ENCODE measurements around the gene MTCL1. TPM values are rescaled to one million over a fixed set of nuclear protein-coding genes. Genes with fewer than 3 reads are reported as not detected.
A peak's percentile ranks its signal among the peaks of the same experiment; 100 is the strongest.

Gene MTCL1
- total and polyA plus RNA-seq, 2 of the 8 experiments (the other 6 are each of a cell fraction or from before 2014, with no cell fraction given) = 16.6 to 60.8 TPM

DNA sequence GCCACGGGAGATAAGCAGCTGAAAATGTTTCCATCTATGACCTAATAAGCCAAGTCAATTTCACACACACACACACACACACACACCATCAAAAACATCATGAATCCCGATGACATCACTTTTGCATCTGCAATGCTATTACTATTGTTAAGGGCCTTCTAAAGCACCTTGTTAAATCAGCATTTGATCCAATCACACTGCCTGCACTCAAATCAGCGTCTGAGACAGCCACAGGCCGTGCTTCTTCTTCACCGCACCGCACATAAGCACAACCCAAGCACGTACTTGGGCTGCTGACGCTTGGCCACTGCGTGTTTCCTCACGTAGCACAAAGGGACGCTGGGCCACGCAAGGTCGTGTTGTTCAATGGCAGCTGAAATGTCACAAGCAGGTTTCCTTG is 15.8 kb upstream of the MTCL1 start:
- no peak overlapping the region for H3K56ac ChIP-seq (replicated peaks; ENCODE audit: insufficient read length, low read depth, low read length)
- no peak overlapping the region for H2BK120ac ChIP-seq (replicated peaks; ENCODE audit: low read depth, low read length)
- H2AK5ac ChIP-seq (ENCODE audit: low read depth, low read length) = no peak overlapping the region
- FAIRE-seq = no peak
- H4K5ac ChIP-seq (ENCODE audit: insufficient read length, low read depth, low read length) = no peak overlapping the region
- no peak for DNase-seq (ENCODE audit: low read depth in 1 of 2, low spot score in 2 of 2)
- H3K9me3 ChIP-seq (ENCODE audit: insufficient read depth in 2 of 2, low read depth in 1 of 2, low read length in 1 of 2) = no peaks in the 10 kb centered on the region
- H2BK20ac ChIP-seq (ENCODE audit: low read length) = no peak overlapping the region
- H3K14ac ChIP-seq (ENCODE audit: insufficient read length) = no peak overlapping the region
- no peak for TF ChIP-seq RFX5 (IDR thresholded peaks at IDR 0.05; ENCODE audit: borderline replicate concordance, low read depth, low read length)
- no peak for TF ChIP-seq JUND (IDR thresholded peaks at IDR 0.05; ENCODE audit: low read length)
- TF ChIP-seq CHD1 (IDR thresholded peaks at IDR 0.05; ENCODE audit: low read depth, low read length) = no peak
- H4K8ac ChIP-seq (ENCODE audit: extremely low read depth, insufficient read depth, low read length) = no peak overlapping the region
- H3K36me3 ChIP-seq (ENCODE audit: control insufficient read depth in 2 of 4, insufficient read depth in 4 of 4, low read length in 3 of 4) = no peaks in the 10 kb centered on the region
- ChIA-PET POLR2A (ENCODE audit: partially characterized antibody) (interaction anchor here (0.6 kb wide), 1 partner anchor 11 kb away, joined by 3 read pairs; no protein-coding TSS in a partner anchor), CTCF (ENCODE audit: partially characterized antibody) (interaction anchor here (0.6 to 1.5 kb wide), 6 partner anchors 24 to 294 kb away, joined by 3 to 4 read pairs (median 4); no protein-coding TSS in a partner anchor)
- H3K27me3 ChIP-seq (replicated peaks in 1 of 4; ENCODE audit: control insufficient read depth in 3 of 4, extremely low read depth in 1 of 4, insufficient read depth in 3 of 4, low read length in 3 of 4) = no peaks in the 10 kb centered on the region
- H3K4ac ChIP-seq (replicated peaks; ENCODE audit: insufficient read length, low read depth, low read length) = no peak overlapping the region
- H2BK5ac ChIP-seq (ENCODE audit: low read depth, low read length) = no peak overlapping the region
- H4K20me1 ChIP-seq (replicated peaks in 1 of 2; ENCODE audit: control insufficient read depth in 1 of 2, insufficient read depth in 2 of 2, low read length in 2 of 2) = no peaks in the 10 kb centered on the region
- peak overlapping the region; percentile 35 for H4K91ac ChIP-seq (replicated peaks; ENCODE audit: insufficient read length, low read length)
- H3K27ac ChIP-seq (ENCODE audit: low read depth, low read length) = no peak overlapping the region
- no peak overlapping the region for H2AFZ ChIP-seq (ENCODE audit: low read length)
- H2BK12ac ChIP-seq (ENCODE audit: low read depth, low read length) = peak overlapping the region; percentile 82; the same call in 1 of the 2 replicates
- no peaks in the 10 kb centered on the region for H3K79me2 ChIP-seq (ENCODE audit: control insufficient read depth in 1 of 2, insufficient read depth in 2 of 2, low read length in 2 of 2)
- 0 out of 2 replicates have a peak overlapping the region, but pooled peaks have one; percentile 25 for H2BK15ac ChIP-seq (ENCODE audit: low read length)
- no peaks in the 10 kb centered on the region for H3K23me2 ChIP-seq (ENCODE audit: low read depth, low read length)
- no peak overlapping the region for H3K4me3 ChIP-seq (ENCODE audit: extremely low read depth in 1 of 4, insufficient read depth in 2 of 4, low read depth in 3 of 4, low read length in 4 of 4)
- 87% methylated on average over 13 of the region's 13 CpGs; no CpG with 5 or more reads in 1 of the 2 experiments for WGBS, 2 experiments (ENCODE audit: extremely low coverage in 1 of 2, insufficient coverage in 1 of 2, insufficient read length in 1 of 2, insufficient replicate concordance in 2 of 2, low coverage in 1 of 2, low lambda C conversion rate in 2 of 2, missing lambda C conversion rate in 1 of 2)
- no peak overlapping the region for H3K4me2 ChIP-seq (ENCODE audit: insufficient read depth in 1 of 2, low read depth in 2 of 2, low read length in 2 of 2)
- H3K9ac ChIP-seq (replicated peaks in 1 of 4; ENCODE audit: extremely low read depth in 1 of 4, low read depth in 3 of 4, low read length in 3 of 4) = no peak overlapping the region
- no peaks in the 10 kb centered on the region for H3K79me1 ChIP-seq (ENCODE audit: low read depth, low read length)
- H3K18ac ChIP-seq (ENCODE audit: extremely low read depth, low read length) = no peak overlapping the region
- no peak overlapping the region for H3K23ac ChIP-seq (ENCODE audit: insufficient read length)
- H3K4me1 ChIP-seq (replicated peaks in 1 of 4; ENCODE audit: control insufficient read depth in 3 of 4, insufficient read depth in 4 of 4, low read length in 3 of 4) = peaks cover 0 to 11% (median 5%) of the 10 kb centered on the region in 4 experiments
